T-helper 22 cell (primary cell): ENCODE data around the gene UPK2.
"Not testable (repeated sequence)": the region's sequence is repeated elsewhere in the genome, so short reads cannot be mapped to it uniquely, and the experiment has no call there.

Experiments used
- DNase-seq: peaks from one replicate; pipeline ENCODE4 v3.0.0-alpha.2; 2020; ENCODE audit warnings: low read depth

Gene UPK2

GRCh38 chr11:118938491-118939403 is 17.4 kb upstream of the UPK2 start:
- no peak for DNase-seq

DNA sequence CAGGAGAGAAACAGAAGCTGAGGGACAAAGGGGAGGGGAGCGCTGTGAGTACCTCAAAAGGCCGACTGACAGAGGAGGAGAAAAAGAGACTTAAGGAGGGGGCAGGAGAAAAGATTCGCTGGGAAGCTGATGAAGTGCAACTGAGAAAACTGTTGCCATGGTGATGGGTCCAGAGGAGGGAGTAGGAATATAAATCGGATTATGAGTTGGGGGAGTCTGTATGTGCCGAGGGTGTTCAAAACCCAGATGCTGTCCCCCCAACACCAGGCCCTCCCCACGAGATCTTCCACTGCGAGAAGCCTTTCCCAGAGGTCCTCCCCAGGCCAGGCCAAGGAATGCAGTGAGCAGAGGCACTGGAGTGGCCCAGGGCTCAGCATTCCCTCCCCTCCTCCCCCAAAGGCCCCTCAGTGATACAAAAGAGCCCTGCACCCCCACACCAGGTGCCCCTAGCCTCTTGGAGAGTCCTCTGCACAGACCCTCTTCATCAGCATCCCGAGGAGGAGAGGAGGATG is 16.6 kb upstream of the UPK2 start:
- DNase-seq, result no peak

DNA sequence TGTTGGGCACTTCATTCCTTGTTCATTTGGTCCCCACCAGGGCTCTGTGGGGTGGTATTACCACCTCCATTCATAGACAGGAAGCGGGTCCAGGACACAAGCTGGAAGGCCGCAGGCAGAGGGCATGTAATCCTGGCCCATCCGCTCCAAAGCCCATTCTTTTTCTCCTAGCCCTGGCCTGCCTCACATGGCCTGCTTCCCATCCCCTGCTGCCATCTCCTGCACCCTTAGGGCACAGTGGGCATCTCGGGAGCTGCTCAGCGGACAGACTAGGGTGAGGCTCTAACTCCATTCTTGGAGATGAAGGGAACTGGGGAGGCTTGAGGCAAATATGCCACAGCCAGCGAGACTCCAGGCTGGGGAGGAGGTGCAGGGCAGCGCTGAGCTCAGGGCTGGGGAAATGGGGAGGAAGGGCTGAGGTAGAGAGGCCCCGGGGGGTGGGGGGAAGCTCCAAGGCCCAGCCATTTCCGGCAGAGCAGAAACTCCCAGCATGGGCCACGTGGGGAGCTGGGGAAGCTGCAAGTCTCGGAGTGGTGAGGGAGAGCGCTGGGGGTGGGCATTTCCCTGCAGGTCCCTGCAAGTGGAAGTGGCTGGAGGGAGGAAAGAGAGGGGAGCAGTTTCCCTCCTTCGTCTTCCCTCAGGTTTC is 16.0 kb upstream of the UPK2 start:
- DNase-seq, result no peak

- no peak for DNase-seq
These were observed 9.0 kb upstream of the UPK2 start for GRCh38 chr11:118947091-118947490.

- no peak for DNase-seq
These were observed 8.1 kb upstream of the UPK2 start for GRCh38 chr11:118948000-118948399.

DNA sequence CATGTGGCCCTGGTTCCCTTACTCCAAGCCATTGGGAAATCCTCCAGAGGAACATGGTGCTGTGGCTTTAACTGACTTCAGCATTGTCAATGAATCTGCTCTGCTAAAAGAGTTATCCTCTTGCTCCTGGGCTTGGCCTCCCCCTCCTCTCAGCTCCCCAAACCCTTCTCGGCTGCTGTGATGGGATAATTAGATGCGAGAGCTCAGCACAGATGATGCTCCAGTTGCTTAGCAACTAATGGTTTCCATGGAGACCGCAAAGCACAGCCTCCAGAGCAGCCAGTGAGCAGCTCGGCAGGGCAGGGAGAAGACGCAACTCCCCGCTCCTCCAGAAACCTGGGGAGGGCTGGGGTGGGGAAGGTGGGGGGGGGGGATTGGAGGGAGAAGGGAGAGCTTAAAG is 2.8 kb upstream of the UPK2 start:
- no peak for DNase-seq

DNA sequence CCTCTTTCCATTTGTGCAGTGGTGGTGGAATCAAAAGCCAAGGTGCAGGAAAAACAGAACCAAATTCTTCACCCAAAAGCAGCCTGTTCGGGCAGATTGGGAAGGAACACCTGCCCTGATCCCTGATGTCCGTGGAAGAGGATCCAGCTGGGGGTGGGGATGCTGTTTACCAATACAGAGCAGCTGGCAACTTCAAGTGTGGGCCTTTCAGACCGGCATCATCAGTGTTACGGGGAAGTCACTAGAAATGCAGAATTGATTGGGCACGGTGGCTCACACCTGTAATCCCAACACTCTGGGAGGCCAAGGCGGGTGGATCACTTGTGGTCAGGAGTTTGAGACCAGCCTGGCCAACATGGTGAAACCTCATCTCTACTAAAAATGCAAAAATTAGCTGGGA is 2.1 kb upstream of the UPK2 start:
- not testable (repeated sequence) for DNase-seq

GRCh38 chr11:118956847-118957469 is 860 bp downstream of the UPK2 start:
- DNase-seq, result no peak

GRCh38 chr11:118957549-118957948 is 1.5 kb downstream of the UPK2 start:
- no peak for DNase-seq

- DNase-seq, result no peak
These were observed 1.9 kb downstream of the UPK2 start for GRCh38 chr11:118957968-118958367.

- DNase-seq, result no peak
These were observed 2.5 kb downstream of the UPK2 start for GRCh38 chr11:118958577-118958976.

DNA sequence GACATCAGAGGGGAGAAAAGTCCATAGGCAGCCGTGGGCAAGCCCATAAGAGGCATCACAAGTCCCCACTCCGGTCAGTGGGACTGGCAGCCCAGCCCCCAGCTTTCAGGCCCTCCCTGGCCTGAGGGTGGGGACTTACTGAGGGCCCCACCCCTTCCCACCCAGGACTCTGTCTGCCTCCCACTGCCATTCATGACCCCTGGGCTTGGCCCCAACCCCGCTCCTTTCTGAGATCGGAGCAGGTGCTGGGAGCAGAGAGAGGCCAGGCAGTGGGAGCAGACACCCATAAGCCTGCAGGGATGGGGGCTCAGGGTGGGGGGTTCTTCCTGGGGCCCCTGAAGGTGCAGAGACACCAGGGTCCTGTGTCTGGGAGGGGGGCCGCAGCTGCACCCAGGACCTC is 5.1 kb downstream of the UPK2 start:
- no peak for DNase-seq

GRCh38 chr11:118961591-118961990 is 5.5 kb downstream of the UPK2 start:
- DNase-seq, result no peak

DNA sequence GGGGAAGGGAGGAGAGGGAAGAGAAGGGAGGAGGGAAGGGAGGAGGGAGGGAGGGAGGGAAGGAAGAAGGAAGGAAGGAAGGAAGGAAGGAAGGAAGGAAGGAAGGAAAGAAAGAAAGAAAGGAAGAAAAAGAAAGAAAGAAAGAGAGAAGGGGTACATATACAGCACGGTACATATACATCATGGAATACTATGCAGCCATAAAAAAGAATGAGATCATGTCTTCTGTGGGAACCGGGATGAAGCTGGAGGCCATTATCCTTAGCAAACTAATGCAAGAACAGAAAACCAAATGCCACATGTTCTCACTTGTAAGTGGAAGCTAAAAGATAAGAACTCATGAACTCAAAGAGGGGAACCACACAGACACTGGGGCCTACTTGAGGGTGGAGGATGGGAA is 13.4 kb downstream of the UPK2 start:
- DNase-seq, result not testable (repeated sequence)

DNA sequence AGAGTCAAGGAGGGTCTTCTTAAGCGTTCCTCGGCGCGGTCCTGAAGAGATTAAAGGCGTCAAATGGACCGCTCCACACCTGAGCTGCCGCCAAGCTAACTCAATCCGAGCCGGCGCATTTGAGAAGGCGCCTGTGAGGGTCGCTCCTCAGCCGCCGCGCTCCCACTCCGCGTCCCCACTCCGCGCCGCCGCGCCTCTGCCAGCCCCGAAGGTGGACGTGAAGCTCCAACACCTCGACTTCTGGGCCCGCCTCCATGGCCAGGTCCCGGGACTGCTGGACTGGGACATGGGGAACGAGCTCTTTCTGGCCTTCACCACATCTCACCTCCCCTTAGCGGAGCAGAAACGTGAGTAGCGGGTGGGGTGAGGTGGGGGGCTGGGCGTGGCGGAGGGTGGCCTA is 15.5 kb downstream of the UPK2 start, which contains the start of gene FOXR1:
Gene FOXR1, plus strand, starts transcription at position 116 of the 400 bp plus-strand sequence. Its CDS starts 171 bp downstream, at position 287.
- no peak for DNase-seq

GRCh38 chr11:118973985-118974384 is 17.9 kb downstream of the UPK2 start:
- DNase-seq, result no peak

DNA sequence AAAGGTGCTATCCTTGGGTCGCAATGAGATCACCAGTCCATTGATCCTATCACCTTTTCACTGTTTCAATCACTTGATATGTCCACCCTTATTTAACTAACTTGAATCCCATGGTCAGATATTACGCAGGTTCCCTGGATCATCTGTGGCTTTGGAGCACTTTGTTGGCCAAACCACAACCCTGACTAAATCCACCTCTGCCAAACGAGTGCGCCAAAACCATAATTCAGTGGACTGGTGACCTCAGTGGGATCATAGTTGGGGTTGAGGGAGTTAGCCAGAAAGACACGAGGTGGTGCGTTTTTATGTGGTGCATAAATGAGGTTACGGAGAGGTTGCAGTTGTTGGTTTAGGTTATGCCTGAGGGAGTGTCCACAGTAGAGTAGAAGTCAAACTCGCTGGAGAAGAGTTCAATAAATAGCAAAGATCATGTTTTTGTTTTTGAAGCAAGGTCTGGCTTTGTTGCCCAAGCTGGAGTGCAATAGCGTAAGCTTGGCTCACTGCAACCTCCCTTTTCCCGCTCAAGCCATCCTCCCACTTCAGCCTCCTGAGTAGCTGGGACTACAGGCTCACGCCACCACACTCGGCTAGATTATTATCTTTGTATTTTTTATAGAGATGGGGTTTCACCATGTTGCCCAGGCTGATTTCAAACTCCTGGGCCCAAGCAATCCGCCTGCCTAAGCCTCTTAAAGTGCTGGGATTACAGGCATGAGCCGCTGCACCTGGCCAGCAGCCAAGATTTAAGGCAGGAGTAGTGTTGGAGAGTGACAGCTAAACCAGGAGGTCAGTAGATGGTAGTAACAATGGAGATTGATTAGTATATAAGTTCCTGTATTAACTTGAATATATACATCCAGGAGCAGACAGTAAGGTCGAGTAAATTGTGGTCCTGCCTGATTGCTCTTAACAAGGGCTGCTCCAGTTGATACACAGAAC is 19.9 kb downstream of the UPK2 start:
- DNase-seq, result no peak

DNA sequence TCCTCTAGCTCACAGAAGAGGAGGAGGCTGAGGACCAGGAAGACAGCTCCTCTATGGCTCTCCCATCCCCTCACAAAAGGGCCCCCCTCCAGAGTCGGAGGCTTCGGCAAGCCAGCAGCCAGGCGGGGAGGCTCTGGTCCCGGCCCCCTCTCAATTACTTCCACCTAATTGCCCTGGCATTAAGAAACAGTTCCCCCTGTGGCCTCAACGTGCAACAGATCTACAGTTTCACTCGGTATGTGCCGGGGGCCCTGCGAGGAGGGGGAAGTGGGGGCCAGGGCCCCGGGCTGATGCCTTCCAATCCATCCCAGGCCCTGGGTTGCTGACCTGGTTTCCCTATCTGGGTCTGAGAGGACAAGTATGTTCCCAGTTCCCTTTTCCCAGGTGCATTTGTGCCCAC is 23.3 kb downstream of the UPK2 start:
- no peak for DNase-seq

DNA sequence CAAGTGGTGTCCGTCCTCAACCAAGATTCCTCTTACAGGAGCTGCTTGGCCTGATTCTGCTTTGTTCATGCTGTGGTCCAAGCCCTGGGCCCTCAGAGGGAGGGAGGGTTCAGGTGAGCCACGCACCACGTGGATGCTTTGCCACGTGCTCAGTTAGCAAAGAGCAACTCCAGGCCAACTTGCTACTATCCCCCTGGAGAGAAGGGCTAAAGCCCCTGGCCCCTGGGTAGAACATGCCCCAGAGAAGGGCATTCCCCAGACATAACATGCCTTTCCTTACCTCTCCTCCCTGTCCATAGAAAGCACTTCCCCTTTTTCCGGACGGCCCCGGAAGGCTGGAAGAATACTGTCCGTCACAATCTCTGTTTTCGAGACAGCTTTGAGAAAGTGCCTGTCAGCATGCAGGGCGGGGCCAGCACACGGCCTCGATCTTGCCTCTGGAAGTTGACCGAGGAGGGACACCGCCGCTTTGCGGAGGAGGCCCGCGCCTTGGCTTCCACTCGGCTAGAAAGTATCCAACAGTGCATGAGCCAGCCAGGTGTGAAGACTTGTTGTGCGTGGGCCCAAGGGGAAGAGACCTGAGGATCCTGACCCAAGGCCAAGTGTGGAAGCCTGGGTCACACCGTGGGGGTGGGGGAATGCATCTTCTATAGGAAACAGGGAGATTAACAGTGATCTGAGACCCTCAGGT is 24.2 kb downstream of the UPK2 start:
- DNase-seq, result no peak

DNA sequence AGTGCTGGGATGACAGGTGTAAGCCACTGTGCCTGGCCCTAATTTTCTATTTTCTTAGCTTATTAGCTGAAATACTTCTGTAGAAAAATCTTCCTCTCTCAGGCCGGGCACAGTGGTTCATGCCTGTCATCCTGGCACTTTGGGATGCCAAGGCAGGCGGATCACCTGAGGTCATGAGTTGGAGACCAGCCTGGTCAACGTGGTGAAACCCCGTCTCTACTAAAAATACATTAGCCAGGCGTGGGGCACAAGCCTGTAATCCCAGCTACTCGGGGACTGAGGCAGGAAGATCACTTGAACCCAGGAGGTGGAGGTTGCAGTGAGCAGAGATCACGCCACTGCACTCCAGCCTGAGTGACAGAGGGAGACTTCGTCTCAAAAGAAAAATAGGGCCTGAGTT is 28.2 kb downstream of the UPK2 start:
- DNase-seq, result not testable (repeated sequence)

DNA sequence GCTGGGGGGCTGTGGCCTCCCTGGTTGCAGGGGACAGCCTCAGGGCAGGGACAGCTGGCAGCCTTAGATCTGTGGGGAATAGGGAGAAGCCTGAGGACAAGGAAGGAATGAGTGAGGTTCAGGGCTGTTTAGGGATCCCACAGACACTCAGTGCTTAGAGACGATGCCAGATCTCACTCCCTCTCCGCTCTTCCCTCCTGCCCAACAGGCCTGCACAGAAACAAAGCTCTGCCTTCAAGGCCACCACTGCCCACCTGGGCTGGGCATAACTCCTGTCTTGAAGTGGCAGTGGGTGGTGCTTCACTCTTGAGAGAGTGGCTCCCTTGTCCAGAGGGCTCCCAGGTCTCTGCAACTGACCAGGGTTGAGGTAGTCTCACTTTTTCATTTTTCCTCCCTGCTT is 28.7 kb downstream of the UPK2 start:
- no peak for DNase-seq
